Measurements from ENCODE around the gene TMEM163. TPM values are rescaled to one million over a fixed set of nuclear protein-coding genes. Genes with fewer than 3 reads are reported as not detected.

The TMEM163 gene
- total and polyA plus RNA-seq, 9 donors = 0.24 to 3.6 (median 1.5) TPM

- TF ChIP-seq POLR2A (IDR thresholded peaks at IDR 0.05) (no peak), CTCF (IDR thresholded peaks at IDR 0.05) (no peak), EP300 (IDR thresholded peaks at IDR 0.05) (no peak)
- Histone ChIP-seq H3K36me3 (no peaks in the 10 kb centered on the region), H3K9me3 (no peaks in the 10 kb centered on the region), H3K27ac (no peak overlapping the region), H3K4me1 (ENCODE audit: insufficient read depth) (no peaks in the 10 kb centered on the region), H3K27me3 (no peaks in the 10 kb centered on the region), H3K4me3 (no peak overlapping the region)
- intact Hi-C loops (cut with DNase I) = no loop called here
- DNase-seq = no peak
- WGBS, 3 donors = 62 to 65% (median 64%) methylated on average over 5 of the region's 5 CpGs
Observed at GRCh38 chr2:134504586-134505336, 214.0 kb downstream of the TMEM163 start.

DNA sequence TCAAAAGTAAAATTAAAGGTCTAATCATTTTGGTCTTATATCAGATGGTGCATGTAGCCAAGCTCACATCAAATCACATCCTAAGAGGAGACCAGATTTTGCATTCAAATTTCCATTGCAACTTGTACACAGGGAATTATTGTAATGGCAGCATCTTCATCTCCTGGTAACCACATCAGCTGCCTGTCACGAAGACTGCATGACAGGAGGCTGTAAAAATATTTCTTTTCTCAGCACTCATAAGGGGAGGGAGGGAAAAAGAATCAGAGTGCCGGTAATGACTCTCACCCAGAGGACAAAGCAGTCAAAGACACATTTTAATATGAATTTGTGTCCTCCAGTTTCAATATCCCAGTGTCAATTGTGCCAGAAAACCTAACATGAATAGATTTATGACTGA is 216.7 kb downstream of the TMEM163 start:
- H3K9me3 ChIP-seq = no peaks in the 10 kb centered on the region
- intact Hi-C loops (cut with DNase I) = no loop called here
- no peak for DNase-seq
- no peak overlapping the region for H3K27ac ChIP-seq
- 54 to 72% (median 58%) methylated on average over 2 of the region's 2 CpGs for WGBS, 3 donors
- no peak overlapping the region for H3K4me3 ChIP-seq
- TF ChIP-seq CTCF (IDR thresholded peaks at IDR 0.05) (no peak), POLR2A (IDR thresholded peaks at IDR 0.05) (no peak), EP300 (IDR thresholded peaks at IDR 0.05) (no peak)
- no peaks in the 10 kb centered on the region for H3K4me1 ChIP-seq (ENCODE audit: insufficient read depth)
- no peaks in the 10 kb centered on the region for H3K27me3 ChIP-seq
- H3K36me3 ChIP-seq = no peaks in the 10 kb centered on the region

- no peak for DNase-seq
- Histone ChIP-seq H3K9me3 (no peaks in the 10 kb centered on the region), H3K27ac (no peak overlapping the region), H3K27me3 (no peaks in the 10 kb centered on the region), H3K36me3 (no peaks in the 10 kb centered on the region), H3K4me1 (ENCODE audit: insufficient read depth) (no peaks in the 10 kb centered on the region), H3K4me3 (no peak overlapping the region)
- TF ChIP-seq POLR2A (IDR thresholded peaks at IDR 0.05) = no peak
- TF ChIP-seq EP300 (IDR thresholded peaks at IDR 0.05) = no peak
- no peak for TF ChIP-seq CTCF (IDR thresholded peaks at IDR 0.05)
- intact Hi-C loops (cut with DNase I) = no loop called here
- WGBS, 3 donors = 86% methylated on average over 6 of the region's 6 CpGs
Observed at GRCh38 chr2:134501476-134502091, 217.2 kb downstream of the TMEM163 start.

- Histone ChIP-seq H3K27ac (no peak overlapping the region), H3K27me3 (no peaks in the 10 kb centered on the region), H3K4me1 (ENCODE audit: insufficient read depth) (no peaks in the 10 kb centered on the region), H3K4me3 (no peak overlapping the region), H3K9me3 (no peaks in the 10 kb centered on the region), H3K36me3 (no peaks in the 10 kb centered on the region)
- TF ChIP-seq CTCF (IDR thresholded peaks at IDR 0.05) (no peak), POLR2A (IDR thresholded peaks at IDR 0.05) (no peak), EP300 (IDR thresholded peaks at IDR 0.05) (no peak)
- DNase-seq = no peak
- 58 to 68% (median 59%) methylated on average over 9 of the region's 9 CpGs for WGBS, 3 donors
- intact Hi-C loops (cut with DNase I) = no loop called here
Observed at GRCh38 chr2:134500211-134500935, 218.4 kb downstream of the TMEM163 start.
